Stimulated activated naive CD8-positive, alpha-beta T cell treated with anti-CD3 and anti-CD28 coated beads, Interleukin-15, Interleukin-2, amounts not matched to agents 100 U/mL and 50 U/mL, for 24 hours (primary cell): ENCODE results near the gene TMEM14A.
"Not testable (repeated sequence)": the region's sequence is repeated elsewhere in the genome, so short reads cannot be mapped to it uniquely, and the experiment has no call there.

ENCODE experiments used
- ATAC-seq: fragments of 150-1000 bp; cut with Tn5 transposase; one replicate; pipeline ENCODE4 v1.10.0; 2021
- DNase-seq: peaks from one replicate; pipeline ENCODE4 v3.0.0; 2021

Gene TMEM14A

GRCh38 chr6:52657870-52658269, 13.0 kb upstream of the TMEM14A start:
- DNase-seq: no peak
- ATAC-seq: no peak

GRCh38 chr6:52661551-52661950, 9.4 kb upstream of the TMEM14A start:
- no peak for DNase-seq
- no peak for ATAC-seq

- DNase-seq: no peak
- no peak for ATAC-seq
Measured at GRCh38 chr6:52662031-52662430, 8.9 kb upstream of the TMEM14A start.

- peak; percentile 38 for ATAC-seq
Measured at GRCh38 chr6:52663120-52663935, 7.6 kb upstream of the TMEM14A start.

GRCh38 chr6:52663936-52664185, 7.1 kb upstream of the TMEM14A start:
- no peak for DNase-seq
- ATAC-seq: no peak

More at GRCh38 chr6:52663120-52663935, 7.6 kb upstream of the TMEM14A start:
- DNase-seq: peak; percentile 48

- DNase-seq: peak; percentile 79
- ATAC-seq: peak; percentile 98
Measured at GRCh38 chr6:52664186-52664990, 6.5 kb upstream of the TMEM14A start.

GRCh38 chr6:52664991-52665686, 5.8 kb upstream of the TMEM14A start:
- no peak for DNase-seq

GRCh38 chr6:52666071-52666470, 4.8 kb upstream of the TMEM14A start:
- DNase-seq (no peak), ATAC-seq (no peak)

More at GRCh38 chr6:52664991-52665686, 5.8 kb upstream of the TMEM14A start:
- ATAC-seq: no peak

GRCh38 chr6:52666523-52666922, 4.4 kb upstream of the TMEM14A start:
- DNase-seq (no peak), ATAC-seq (no peak)

- ATAC-seq: no peak
- DNase-seq: no peak
Measured at GRCh38 chr6:52667572-52667971, 3.3 kb upstream of the TMEM14A start.

- no peak for ATAC-seq
- no peak for DNase-seq
Measured at GRCh38 chr6:52671676-52672075, 763 bp downstream of the TMEM14A start.

GRCh38 chr6:52672412-52673025, 1.6 kb downstream of the TMEM14A start:
- DNase-seq (no peak), ATAC-seq (no peak)

GRCh38 chr6:52674666-52675065, 3.8 kb downstream of the TMEM14A start:
- DNase-seq (no peak), ATAC-seq (no peak)

GRCh38 chr6:52675372-52675771, 4.5 kb downstream of the TMEM14A start:
- DNase-seq (no peak), ATAC-seq (no peak)

- not testable (repeated sequence) for DNase-seq, ATAC-seq
Measured at GRCh38 chr6:52676631-52677030, 5.7 kb downstream of the TMEM14A start.

GRCh38 chr6:52681416-52681815, 10.5 kb downstream of the TMEM14A start:
- no peak for ATAC-seq
- no peak for DNase-seq

GRCh38 chr6:52686878-52687699, 16.2 kb downstream of the TMEM14A start:
- DNase-seq (no peak), ATAC-seq (no peak)

GRCh38 chr6:52689857-52690256, 18.9 kb downstream of the TMEM14A start:
- DNase-seq: no peak

GRCh38 chr6:52691718-52692117, 20.8 kb downstream of the TMEM14A start:
- no peak for ATAC-seq
- no peak for DNase-seq

More at GRCh38 chr6:52689857-52690256, 18.9 kb downstream of the TMEM14A start:
- no peak for ATAC-seq

GRCh38 chr6:52693773-52694172, 22.9 kb downstream of the TMEM14A start:
- no peak for ATAC-seq
- DNase-seq: no peak

GRCh38 chr6:52694404-52694803, 23.5 kb downstream of the TMEM14A start:
- ATAC-seq (no peak), DNase-seq (no peak)

GRCh38 chr6:52696418-52696817, 25.5 kb downstream of the TMEM14A start:
- no peak for ATAC-seq
- DNase-seq: no peak
